GM12801 (cell line): ENCODE measurements around the gene SUGCT.

Source experiments
- TF ChIP-seq, protein P1 (sequence below): IDR thresholded peaks from one replicate; pipeline ENCODE4 v1.5.1; 2011; ENCODE audit warnings: control low read depth; ENCODE audit not compliant: insufficient read length; ENCODE audit errors: extremely low read depth

The SUGCT gene

DNA sequence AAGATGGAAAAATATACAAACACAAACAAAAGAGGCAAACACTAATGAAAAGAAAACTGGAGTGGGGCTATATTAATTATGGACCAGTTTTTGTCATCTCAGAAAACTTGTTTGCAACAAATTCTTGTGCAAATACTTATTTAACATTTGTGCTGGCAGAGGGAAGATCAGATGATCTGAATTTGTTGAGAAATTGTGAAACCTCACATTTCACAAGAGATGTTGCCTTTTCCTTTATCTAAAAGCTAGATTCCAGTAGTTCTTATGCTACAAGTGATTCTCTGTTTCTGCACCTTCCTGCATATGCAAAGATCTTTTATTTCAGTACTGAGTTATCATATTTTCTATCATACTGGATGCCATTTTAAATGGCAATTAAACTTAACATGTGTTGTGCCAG, 320.7 kb downstream of the SUGCT start:
- TF ChIP-seq, protein P1, sequence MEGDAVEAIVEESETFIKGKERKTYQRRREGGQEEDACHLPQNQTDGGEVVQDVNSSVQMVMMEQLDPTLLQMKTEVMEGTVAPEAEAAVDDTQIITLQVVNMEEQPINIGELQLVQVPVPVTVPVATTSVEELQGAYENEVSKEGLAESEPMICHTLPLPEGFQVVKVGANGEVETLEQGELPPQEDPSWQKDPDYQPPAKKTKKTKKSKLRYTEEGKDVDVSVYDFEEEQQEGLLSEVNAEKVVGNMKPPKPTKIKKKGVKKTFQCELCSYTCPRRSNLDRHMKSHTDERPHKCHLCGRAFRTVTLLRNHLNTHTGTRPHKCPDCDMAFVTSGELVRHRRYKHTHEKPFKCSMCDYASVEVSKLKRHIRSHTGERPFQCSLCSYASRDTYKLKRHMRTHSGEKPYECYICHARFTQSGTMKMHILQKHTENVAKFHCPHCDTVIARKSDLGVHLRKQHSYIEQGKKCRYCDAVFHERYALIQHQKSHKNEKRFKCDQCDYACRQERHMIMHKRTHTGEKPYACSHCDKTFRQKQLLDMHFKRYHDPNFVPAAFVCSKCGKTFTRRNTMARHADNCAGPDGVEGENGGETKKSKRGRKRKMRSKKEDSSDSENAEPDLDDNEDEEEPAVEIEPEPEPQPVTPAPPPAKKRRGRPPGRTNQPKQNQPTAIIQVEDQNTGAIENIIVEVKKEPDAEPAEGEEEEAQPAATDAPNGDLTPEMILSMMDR, result no peak

DNA sequence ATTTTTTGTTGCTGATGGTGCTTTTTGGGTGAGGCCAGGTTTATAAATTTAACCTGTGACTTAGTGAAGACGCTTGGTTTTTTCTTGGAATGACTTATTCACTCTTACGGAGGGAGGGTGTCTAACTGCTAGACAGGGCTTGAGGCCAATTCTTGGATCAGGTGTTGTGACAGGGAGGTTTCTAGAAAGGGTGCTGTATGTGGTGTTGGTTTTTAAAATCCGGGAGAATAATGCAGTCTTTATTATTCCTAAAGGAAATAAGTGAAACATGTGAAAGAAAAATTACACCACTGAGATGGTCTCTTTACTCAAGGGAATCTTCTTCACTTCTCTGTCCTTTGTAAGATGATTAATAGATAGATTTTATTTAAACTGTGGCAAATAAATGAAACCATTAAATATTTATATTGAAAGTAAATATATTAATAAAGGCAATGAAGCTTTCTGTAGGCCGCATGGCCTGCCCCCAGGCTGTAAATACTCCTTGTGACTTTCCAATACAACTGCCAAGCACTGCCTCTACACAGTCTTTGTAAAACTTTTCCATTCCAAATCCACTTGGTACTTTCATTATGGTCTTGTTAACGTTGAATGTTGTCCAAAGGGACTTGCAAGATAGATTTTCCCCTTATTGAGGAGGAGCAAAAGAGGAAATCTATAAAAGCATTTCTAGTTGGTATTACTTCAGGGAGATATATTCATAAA, 323.1 kb downstream of the SUGCT start:
- TF ChIP-seq, protein P1, result no peak

DNA sequence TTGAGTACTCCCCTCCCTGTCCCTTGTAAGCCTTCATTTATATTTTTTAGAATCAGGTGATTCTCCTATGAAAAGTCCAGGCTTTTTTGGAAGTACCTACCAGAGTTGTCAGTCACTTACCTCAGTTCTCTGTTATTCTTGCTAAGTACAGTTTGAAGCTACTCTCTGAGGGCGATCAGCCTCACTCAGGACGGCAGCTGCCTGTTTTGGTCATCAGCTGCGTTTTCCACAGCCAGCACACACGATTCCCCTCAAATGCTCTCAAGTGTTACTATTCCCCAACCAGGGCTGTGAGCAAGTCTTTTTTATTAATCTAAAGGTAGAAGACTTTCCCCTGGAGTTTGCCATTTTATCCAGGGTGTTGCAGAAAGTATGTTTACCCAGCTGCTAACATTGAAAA, 328.6 kb downstream of the SUGCT start:
- TF ChIP-seq, protein P1, result no peak

DNA sequence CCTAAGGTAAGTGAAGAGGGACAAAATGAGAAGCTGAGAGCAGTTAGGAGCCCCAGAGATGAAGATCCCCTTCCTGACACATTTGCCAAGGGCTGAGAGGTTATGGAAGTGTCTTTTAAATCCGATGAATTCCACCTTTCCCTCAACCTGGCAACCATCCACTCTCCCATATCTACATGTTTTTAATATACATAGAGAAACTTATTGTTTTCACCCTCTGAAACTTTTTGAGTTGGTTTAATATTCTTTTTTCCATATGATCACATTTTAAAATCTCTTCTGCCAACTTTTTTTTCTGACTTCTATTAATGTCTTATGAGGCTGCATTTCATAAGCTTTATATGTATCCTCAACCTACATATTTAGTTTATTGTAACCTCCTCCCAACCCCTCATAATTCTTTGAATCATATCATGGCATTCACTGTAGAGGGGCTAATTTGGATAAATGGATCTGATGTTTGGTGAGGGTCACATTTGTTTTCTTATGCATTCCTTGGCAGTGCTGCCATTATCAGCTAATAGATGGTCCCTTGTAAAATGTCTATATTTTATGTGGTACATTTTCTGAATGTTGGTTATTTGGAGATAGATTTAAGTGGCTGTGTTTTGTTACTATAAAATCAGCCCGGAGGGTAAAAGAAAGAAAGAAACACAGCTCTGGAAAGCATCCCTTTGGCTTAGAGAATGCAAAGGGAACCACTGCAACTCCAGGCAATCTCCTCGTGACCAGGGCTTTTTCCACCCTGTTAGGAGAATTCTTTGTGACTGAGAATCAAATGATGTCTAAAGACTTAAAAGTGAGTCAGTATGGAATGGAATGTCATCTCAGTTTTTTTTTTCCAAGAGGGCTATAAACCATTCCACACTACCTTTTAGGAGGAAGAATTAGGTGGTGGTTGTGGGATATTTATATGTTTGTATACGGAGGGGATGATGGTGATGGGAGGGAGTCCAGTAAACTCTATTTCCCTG, 334.4 kb downstream of the SUGCT start:
- TF ChIP-seq, protein P1, result no peak

DNA sequence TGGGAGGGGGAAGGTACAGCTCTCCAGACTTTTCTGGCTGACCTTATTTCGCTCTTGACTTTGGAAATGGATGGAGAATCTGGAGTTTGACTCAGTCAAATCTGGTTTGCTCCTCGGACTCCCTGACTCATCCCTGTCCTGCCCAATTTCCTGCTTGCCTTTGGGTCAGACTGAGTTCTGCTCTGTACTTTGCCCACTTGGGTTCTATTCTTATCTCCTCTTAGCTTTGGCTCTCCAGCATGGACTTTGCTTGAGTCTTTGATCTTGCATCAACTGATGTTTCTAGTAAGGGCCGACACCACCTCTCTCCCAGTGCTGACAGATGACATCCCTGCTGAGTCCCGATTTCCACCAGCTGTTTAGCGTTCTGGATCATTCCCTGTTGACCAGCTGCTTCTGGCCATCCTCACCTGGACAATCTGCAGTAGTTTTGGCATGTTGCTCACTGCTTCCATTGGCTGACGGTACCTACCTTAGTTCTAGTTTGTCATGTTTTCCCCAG, 335.3 kb downstream of the SUGCT start:
- TF ChIP-seq, protein P1, result no peak

DNA sequence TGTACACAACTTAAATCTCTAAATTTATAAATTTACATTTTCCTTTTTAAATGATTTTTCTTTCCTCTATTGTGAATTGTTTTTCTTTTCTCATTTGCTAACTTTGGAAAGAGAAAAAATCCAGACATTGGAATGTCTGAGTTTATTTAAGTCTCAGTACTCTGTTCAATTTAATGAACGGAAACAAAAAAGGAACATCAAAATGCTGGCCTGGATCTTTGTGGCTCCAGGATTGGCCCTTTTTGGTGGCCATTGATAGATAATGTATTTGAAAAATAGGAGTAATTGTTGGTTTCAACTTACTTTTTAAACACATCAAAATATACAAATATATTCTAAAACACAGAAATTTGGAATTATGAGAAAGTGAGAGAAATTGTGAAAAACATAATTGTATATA, 336.0 kb downstream of the SUGCT start:
- TF ChIP-seq, protein P1, result no peak

DNA sequence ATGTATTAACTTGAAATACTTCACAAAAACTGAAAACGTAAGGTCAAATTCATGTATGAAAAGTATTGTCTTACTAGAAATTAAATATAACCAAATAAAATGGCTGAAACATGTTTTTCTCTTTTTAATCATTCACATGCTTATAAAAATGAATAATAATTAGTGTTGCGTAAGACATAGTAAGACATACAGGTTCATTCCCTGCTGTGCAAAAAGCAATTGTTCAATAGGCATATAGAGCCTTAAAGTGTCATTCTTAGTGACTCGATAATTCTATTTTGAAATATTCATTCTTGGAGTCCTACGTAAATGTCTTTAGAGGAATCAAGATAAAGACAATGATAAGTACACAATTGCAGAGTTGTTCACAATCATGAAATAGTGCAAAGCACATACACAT, 337.1 kb downstream of the SUGCT start:
- TF ChIP-seq, protein P1, result no peak
